ENCODE data around the gene SLC7A9. TPM values are rescaled to one million over a fixed set of nuclear protein-coding genes. Genes with fewer than 3 reads are reported as not detected.

Gene SLC7A9
- total and polyA plus RNA-seq, 4 experiments from 2014 or later: 0.86 to 1.5 TPM; not detected in 2

GRCh38 chr19:32910094-32910493 lies 40.5 kb upstream of the SLC7A9 start:
- peaks cover 0 to 14% (median 10%) of the 10 kb centered on the region in 8 donors for H3K9me3 Mint-ChIP-seq
- Histone ChIP-seq H3K4me1 (ENCODE audit: insufficient read depth, low read length) (no peaks in the 10 kb centered on the region), H3K9me3 (ENCODE audit: control insufficient read depth in 1 of 2, low read length in 2 of 2) (no peaks in the 10 kb centered on the region), H3K36me3 (ENCODE audit: insufficient read depth, low read length) (no peaks in the 10 kb centered on the region), H3K27ac (ENCODE audit: low read depth, low read length) (no peak overlapping the region), H3K4me3 (ENCODE audit: low read length in 2 of 2) (no peak overlapping the region), H3K27me3 (ENCODE audit: insufficient read depth, low read length) (no peaks in the 10 kb centered on the region)
- ChIA-PET CTCF (ENCODE audit: partially characterized antibody) (no interaction called here), POLR2A (ENCODE audit: partially characterized antibody) (no interaction called here)
- H3K4me3 Mint-ChIP-seq: no peak overlapping the region
- no peaks in the 10 kb centered on the region for H3K27me3 Mint-ChIP-seq
- no peak for DNase-seq
- no peaks in the 10 kb centered on the region for H3K4me1 Mint-ChIP-seq
- peaks cover 35 to 55% of the 10 kb centered on the region in 2 donors for H3K36me3 Mint-ChIP-seq
- no peak overlapping the region for H3K27ac Mint-ChIP-seq
- intact Hi-C loops (cut with micrococcal nuclease): no loop called here

- Mint-ChIP-seq H3K36me3 (peaks cover 32 to 55% of the 10 kb centered on the region in 2 donors), H3K27me3 (no peaks in the 10 kb centered on the region)
These were observed 39.7 kb upstream of the SLC7A9 start for GRCh38 chr19:32909257-32909656.

GRCh38 chr19:32908641-32909190 lies 39.1 kb upstream of the SLC7A9 start:
- Histone ChIP-seq H3K27me3 (ENCODE audit: insufficient read depth, low read length) (no peaks in the 10 kb centered on the region), H3K36me3 (ENCODE audit: insufficient read depth, low read length) (no peaks in the 10 kb centered on the region), H3K9me3 (ENCODE audit: control insufficient read depth in 1 of 2, low read length in 2 of 2) (no peaks in the 10 kb centered on the region), H3K4me1 (ENCODE audit: insufficient read depth, low read length) (no peaks in the 10 kb centered on the region), H3K4me3 (ENCODE audit: low read length in 2 of 2) (no peak overlapping the region), H3K27ac (ENCODE audit: low read depth, low read length) (no peak overlapping the region)
- Mint-ChIP-seq H3K36me3 (peaks cover 34 to 55% of the 10 kb centered on the region in 2 donors), H3K27ac (no peak overlapping the region), H3K27me3 (no peaks in the 10 kb centered on the region), H3K9me3 (peaks cover 0 to 17% (median 10%) of the 10 kb centered on the region in 8 donors), H3K4me1 (no peaks in the 10 kb centered on the region), H3K4me3 (no peak overlapping the region)
- DNase-seq: no peak
- CTCF ChIA-PET (ENCODE audit: partially characterized antibody): no interaction called here
- POLR2A ChIA-PET (ENCODE audit: partially characterized antibody): interaction anchor here (0.9 to 1.0 kb wide), 2 partner anchors 29 to 128 kb away, joined by 3 to 4 read pairs; no protein-coding TSS in a partner anchor
- intact Hi-C loops (cut with micrococcal nuclease): no loop called here

More at GRCh38 chr19:32909257-32909656, 39.7 kb upstream of the SLC7A9 start:
- intact Hi-C loops (cut with micrococcal nuclease): no loop called here
- DNase-seq: no peak
- no peaks in the 10 kb centered on the region for H3K36me3 ChIP-seq (ENCODE audit: insufficient read depth, low read length)
- H3K9me3 ChIP-seq (ENCODE audit: control insufficient read depth in 1 of 2, low read length in 2 of 2): no peaks in the 10 kb centered on the region
- no peaks in the 10 kb centered on the region for H3K4me1 Mint-ChIP-seq
- H3K4me3 Mint-ChIP-seq: no peak overlapping the region
- H3K4me3 ChIP-seq (ENCODE audit: low read length in 2 of 2): no peak overlapping the region
- H3K27me3 ChIP-seq (ENCODE audit: insufficient read depth, low read length): no peaks in the 10 kb centered on the region
- peaks cover 0 to 14% (median 10%) of the 10 kb centered on the region in 8 donors for H3K9me3 Mint-ChIP-seq
- H3K27ac Mint-ChIP-seq: no peak overlapping the region
- ChIA-PET POLR2A (ENCODE audit: partially characterized antibody) (interaction anchor here (1.0 kb wide), 1 partner anchor 128 kb away, joined by 4 read pairs; no protein-coding TSS in a partner anchor), CTCF (ENCODE audit: partially characterized antibody) (no interaction called here)
- H3K4me1 ChIP-seq (ENCODE audit: insufficient read depth, low read length): no peaks in the 10 kb centered on the region
- no peak overlapping the region for H3K27ac ChIP-seq (ENCODE audit: low read depth, low read length)

- ChIA-PET POLR2A (ENCODE audit: partially characterized antibody) (no interaction called here), CTCF (ENCODE audit: partially characterized antibody) (no interaction called here)
- Mint-ChIP-seq H3K4me1 (no peaks in the 10 kb centered on the region), H3K27ac (no peak overlapping the region), H3K9me3 (peaks cover 0 to 17% (median 11%) of the 10 kb centered on the region in 8 donors), H3K36me3 (peaks cover 27 to 39% of the 10 kb centered on the region in 2 donors), H3K27me3 (no peaks in the 10 kb centered on the region), H3K4me3 (no peak overlapping the region)
- Histone ChIP-seq H3K36me3 (ENCODE audit: insufficient read depth, low read length) (no peaks in the 10 kb centered on the region), H3K27me3 (ENCODE audit: insufficient read depth, low read length) (no peaks in the 10 kb centered on the region), H3K27ac (ENCODE audit: low read depth, low read length) (no peak overlapping the region), H3K4me3 (ENCODE audit: low read length in 2 of 2) (no peak overlapping the region), H3K4me1 (ENCODE audit: insufficient read depth, low read length) (no peaks in the 10 kb centered on the region), H3K9me3 (ENCODE audit: control insufficient read depth in 1 of 2, low read length in 2 of 2) (no peaks in the 10 kb centered on the region)
- DNase-seq: no peak
- intact Hi-C loops (cut with micrococcal nuclease): no loop called here
These were observed 32.9 kb upstream of the SLC7A9 start for GRCh38 chr19:32902448-32902847.

- H3K9me3 ChIP-seq (ENCODE audit: control insufficient read depth in 1 of 2, low read length in 2 of 2): no peaks in the 10 kb centered on the region
- Mint-ChIP-seq H3K4me1 (peaks cover 0 to 8% (median 6%) of the 10 kb centered on the region in 4 donors), H3K27ac (no peak overlapping the region), H3K9me3 (peaks cover 0 to 17% (median 11%) of the 10 kb centered on the region in 8 donors), H3K4me3 (no peak overlapping the region), H3K36me3 (peaks cover 28 to 41% of the 10 kb centered on the region in 2 donors), H3K27me3 (no peaks in the 10 kb centered on the region)
- H3K4me1 ChIP-seq (ENCODE audit: insufficient read depth, low read length): no peaks in the 10 kb centered on the region
- CTCF ChIA-PET (ENCODE audit: partially characterized antibody): no interaction called here
- H3K27ac ChIP-seq (ENCODE audit: low read depth, low read length): no peak overlapping the region
- no peak overlapping the region for H3K4me3 ChIP-seq (ENCODE audit: low read length in 2 of 2)
- POLR2A ChIA-PET (ENCODE audit: partially characterized antibody): no interaction called here
- no peak for DNase-seq
- intact Hi-C loops (cut with micrococcal nuclease): no loop called here
- H3K27me3 ChIP-seq (ENCODE audit: insufficient read depth, low read length): no peaks in the 10 kb centered on the region
- no peaks in the 10 kb centered on the region for H3K36me3 ChIP-seq (ENCODE audit: insufficient read depth, low read length)
These were observed 32.1 kb upstream of the SLC7A9 start for GRCh38 chr19:32901504-32902161.

GRCh38 chr19:32896516-32897214 lies 27.1 kb upstream of the SLC7A9 start:
- H3K36me3 ChIP-seq (ENCODE audit: insufficient read depth, low read length): no peaks in the 10 kb centered on the region
- no peak overlapping the region for H3K27ac Mint-ChIP-seq
- peak overlapping the region in 1 of 8 donors; percentile 26 for H3K4me3 Mint-ChIP-seq
- intact Hi-C loops (cut with micrococcal nuclease): no loop called here
- no peaks in the 10 kb centered on the region for H3K4me1 ChIP-seq (ENCODE audit: insufficient read depth, low read length)
- no peaks in the 10 kb centered on the region for H3K27me3 Mint-ChIP-seq
- H3K4me3 ChIP-seq (ENCODE audit: low read length in 2 of 2): no peak overlapping the region
- peaks cover 49 to 66% of the 10 kb centered on the region in 2 donors for H3K36me3 Mint-ChIP-seq
- peaks cover 6 to 11% (median 10%) of the 10 kb centered on the region in 4 donors for H3K4me1 Mint-ChIP-seq
- no peak overlapping the region for H3K27ac ChIP-seq (ENCODE audit: low read depth, low read length)
- ChIA-PET CTCF (ENCODE audit: partially characterized antibody) (no interaction called here), POLR2A (ENCODE audit: partially characterized antibody) (no interaction called here)
- peaks cover 5 to 34% (median 24%) of the 10 kb centered on the region in 8 donors for H3K9me3 Mint-ChIP-seq
- peaks cover 0 to 8% of the 10 kb centered on the region in 2 donors for H3K9me3 ChIP-seq (ENCODE audit: control insufficient read depth in 1 of 2, low read length in 2 of 2)
- H3K27me3 ChIP-seq (ENCODE audit: insufficient read depth, low read length): no peaks in the 10 kb centered on the region
- DNase-seq: no peak

GRCh38 chr19:32895384-32895783 lies 25.8 kb upstream of the SLC7A9 start:
- H3K9me3 ChIP-seq (ENCODE audit: control insufficient read depth in 1 of 2, low read length in 2 of 2): peaks cover 0 to 15% of the 10 kb centered on the region in 2 donors
- H3K4me1 ChIP-seq (ENCODE audit: insufficient read depth, low read length): no peaks in the 10 kb centered on the region
- no peak for DNase-seq
- no peaks in the 10 kb centered on the region for H3K36me3 ChIP-seq (ENCODE audit: insufficient read depth, low read length)
- peaks cover 46 to 68% of the 10 kb centered on the region in 2 donors for H3K36me3 Mint-ChIP-seq
- POLR2A ChIA-PET (ENCODE audit: partially characterized antibody): interaction anchor here (0.6 kb wide), 1 partner anchor 26 kb away, joined by 5 read pairs; no protein-coding TSS in a partner anchor
- H3K27me3 Mint-ChIP-seq: no peaks in the 10 kb centered on the region
- H3K4me1 Mint-ChIP-seq: peaks cover 6 to 11% (median 10%) of the 10 kb centered on the region in 4 donors
- intact Hi-C loops (cut with micrococcal nuclease): no loop called here
- H3K4me3 Mint-ChIP-seq: no peak overlapping the region
- H3K27me3 ChIP-seq (ENCODE audit: insufficient read depth, low read length): no peaks in the 10 kb centered on the region
- H3K27ac Mint-ChIP-seq: no peak overlapping the region
- no peak overlapping the region for H3K27ac ChIP-seq (ENCODE audit: low read depth, low read length)
- CTCF ChIA-PET (ENCODE audit: partially characterized antibody): no interaction called here
- no peak overlapping the region for H3K4me3 ChIP-seq (ENCODE audit: low read length in 2 of 2)
- H3K9me3 Mint-ChIP-seq: peaks cover 5 to 39% (median 30%) of the 10 kb centered on the region in 8 donors
